Measurements from ENCODE around the gene GSDMA.

DNA sequence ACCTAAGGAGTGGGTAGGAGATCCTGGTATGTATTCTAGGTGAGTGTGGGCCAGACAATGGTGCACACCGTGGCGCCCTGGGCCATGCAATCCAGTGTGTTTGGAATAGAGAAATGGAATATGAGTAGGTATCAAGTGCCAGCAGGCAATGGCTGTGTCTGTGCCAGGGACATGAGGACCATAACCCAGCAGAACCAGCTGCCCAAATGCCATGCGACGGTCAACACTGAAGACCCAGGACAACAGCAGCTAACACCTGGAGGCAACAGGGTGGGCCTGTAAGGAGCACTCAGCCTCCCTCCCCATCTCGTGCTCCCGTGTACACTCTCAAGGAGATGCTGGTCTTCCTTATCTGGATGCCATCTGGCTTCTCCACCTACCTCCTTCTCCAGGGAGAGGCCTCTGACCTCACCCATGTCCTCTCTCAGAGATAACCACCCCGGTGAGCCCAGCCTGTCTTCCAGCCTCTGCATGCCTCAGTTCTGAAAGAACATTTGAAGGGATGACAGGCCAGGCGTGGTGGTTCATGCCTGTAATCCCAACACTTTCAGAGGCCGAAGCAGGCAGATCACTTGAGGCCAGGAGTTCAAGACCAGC, 43.6 kb upstream of the GSDMA start:
- TF ChIP-seq ARNT (IDR thresholded peaks at IDR 0.05): no peak
- no peak for TF ChIP-seq HDGF (IDR thresholded peaks at IDR 0.05; ENCODE audit: borderline replicate concordance)
- no peak for TF ChIP-seq NFRKB (IDR thresholded peaks at IDR 0.05)
